ENCODE results near the gene PTHLH. TPM values are rescaled to one million over a fixed set of nuclear protein-coding genes. Genes with fewer than 3 reads are reported as not detected.

The PTHLH gene
- total RNA-seq, 1 donor from 2014 or later: not detected

DNA sequence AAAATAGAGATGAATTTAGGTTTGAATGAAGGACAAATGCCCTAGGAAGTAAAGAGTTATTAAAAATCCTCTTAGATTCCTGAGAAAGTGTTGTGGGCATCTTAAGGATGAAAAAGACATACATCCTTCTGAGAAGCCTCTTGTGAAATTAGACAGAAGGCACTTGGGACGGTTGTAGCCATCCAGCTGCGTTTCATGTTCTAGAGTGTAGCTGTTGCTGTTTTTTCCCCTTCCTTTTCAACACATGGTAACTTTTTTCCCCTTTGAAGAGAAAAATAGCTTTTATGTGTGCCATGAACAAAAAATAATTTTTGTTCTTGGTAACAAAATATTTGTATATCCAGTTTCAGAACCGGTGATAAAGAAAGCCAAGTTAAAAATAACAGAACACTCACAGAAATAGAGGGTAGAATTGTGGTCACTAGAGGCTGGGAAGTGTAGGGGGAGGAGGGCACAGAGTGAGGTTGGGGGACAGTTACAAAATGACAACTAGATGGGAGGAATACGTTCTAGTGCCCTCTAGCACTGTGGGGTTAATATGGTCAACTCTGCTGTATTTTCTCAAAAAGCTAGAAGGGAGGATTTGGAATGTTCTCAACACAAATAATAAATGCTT is 58.4 kb downstream of the PTHLH start:
- peaks cover 1% of the 10 kb centered on the region for H3K27me3 Mint-ChIP-seq
- ChIA-PET CTCF (no interaction called here), POLR2A (no interaction called here)
- no peaks in the 10 kb centered on the region for H3K36me3 Mint-ChIP-seq (ENCODE audit: low read depth)
- TF ChIP-seq, protein P1, sequence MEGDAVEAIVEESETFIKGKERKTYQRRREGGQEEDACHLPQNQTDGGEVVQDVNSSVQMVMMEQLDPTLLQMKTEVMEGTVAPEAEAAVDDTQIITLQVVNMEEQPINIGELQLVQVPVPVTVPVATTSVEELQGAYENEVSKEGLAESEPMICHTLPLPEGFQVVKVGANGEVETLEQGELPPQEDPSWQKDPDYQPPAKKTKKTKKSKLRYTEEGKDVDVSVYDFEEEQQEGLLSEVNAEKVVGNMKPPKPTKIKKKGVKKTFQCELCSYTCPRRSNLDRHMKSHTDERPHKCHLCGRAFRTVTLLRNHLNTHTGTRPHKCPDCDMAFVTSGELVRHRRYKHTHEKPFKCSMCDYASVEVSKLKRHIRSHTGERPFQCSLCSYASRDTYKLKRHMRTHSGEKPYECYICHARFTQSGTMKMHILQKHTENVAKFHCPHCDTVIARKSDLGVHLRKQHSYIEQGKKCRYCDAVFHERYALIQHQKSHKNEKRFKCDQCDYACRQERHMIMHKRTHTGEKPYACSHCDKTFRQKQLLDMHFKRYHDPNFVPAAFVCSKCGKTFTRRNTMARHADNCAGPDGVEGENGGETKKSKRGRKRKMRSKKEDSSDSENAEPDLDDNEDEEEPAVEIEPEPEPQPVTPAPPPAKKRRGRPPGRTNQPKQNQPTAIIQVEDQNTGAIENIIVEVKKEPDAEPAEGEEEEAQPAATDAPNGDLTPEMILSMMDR (IDR thresholded peaks at IDR 0.05): no peak
- H3K4me1 Mint-ChIP-seq: no peaks in the 10 kb centered on the region
- H3K27ac Mint-ChIP-seq: no peak overlapping the region
- intact Hi-C loops (cut with micrococcal nuclease): no loop called here
- DNase-seq (no peak), ATAC-seq (ENCODE audit: low read depth) (no peak)
- no peaks in the 10 kb centered on the region for H3K9me3 Mint-ChIP-seq
- no peak overlapping the region for H3K4me3 Mint-ChIP-seq

DNA sequence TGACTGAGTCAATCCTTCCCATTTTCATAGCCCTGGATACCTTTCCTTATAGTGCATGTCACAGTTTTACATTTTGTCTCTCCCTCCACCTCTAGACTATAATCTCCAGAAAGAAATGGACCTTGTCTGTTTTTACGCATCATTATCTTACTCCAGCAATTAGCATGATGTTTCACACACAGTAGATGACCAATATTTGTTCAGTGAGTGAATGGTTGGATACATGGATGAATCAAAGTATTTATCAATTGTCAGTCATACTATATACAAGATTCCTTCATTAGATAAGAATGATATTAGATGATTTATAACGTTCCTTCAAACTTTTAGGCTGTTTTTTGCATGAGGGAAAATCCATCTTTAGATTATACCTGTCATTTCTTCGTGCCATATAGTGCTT is 61.1 kb downstream of the PTHLH start:
- ATAC-seq (ENCODE audit: low read depth) (no peak), DNase-seq (no peak)
- no peak overlapping the region for H3K4me3 Mint-ChIP-seq
- ChIA-PET CTCF (no interaction called here), POLR2A (no interaction called here)
- H3K4me1 Mint-ChIP-seq: no peaks in the 10 kb centered on the region
- intact Hi-C loops (cut with micrococcal nuclease): no loop called here
- peaks cover 1% of the 10 kb centered on the region for H3K27me3 Mint-ChIP-seq
- H3K27ac Mint-ChIP-seq: no peak overlapping the region
- TF ChIP-seq, protein P1 (IDR thresholded peaks at IDR 0.05): no peak
- H3K36me3 Mint-ChIP-seq (ENCODE audit: low read depth): no peaks in the 10 kb centered on the region
- no peaks in the 10 kb centered on the region for H3K9me3 Mint-ChIP-seq

Other genes starting within 250 kb of the PTHLH start
- gene KLHL42, start 192.5 kb downstream of the PTHLH start, total RNA-seq: 15.9 and 19.3 TPM in 2 replicates
- not detected in 2 replicates for gene MANSC4, start 192.5 kb downstream of the PTHLH start, total RNA-seq
- gene CCDC91, start 217.7 kb upstream of the PTHLH start, total RNA-seq: 43.6 and 46.3 TPM in 2 replicates

Data from activated B cell treated with CpG ODN at 0.5 μM for 24 hours (primary cell).